SK-N-SH (cell line): ENCODE measurements around the gene SPACDR. TPM values are rescaled to one million over a fixed set of nuclear protein-coding genes. Genes with fewer than 3 reads are reported as not detected.

Source experiments
- CTCF ChIA-PET: fragments of 300-600, 350-600 bp; formaldehyde crosslinking; extraction: SDS; loops from one replicate; lab custom pipeline; 2021; lab: Yijun Ruan, JAX
- POLR2A ChIA-PET: fragments of 350-600 bp; sonication (Branson Sonifier 250); formaldehyde crosslinking; extraction: SDS; loops from one replicate; lab custom pipeline; 2020; ENCODE audit warnings: antibody characterized with exemption, inconsistent platforms; lab: Yijun Ruan, JAX
- DNase-seq: peaks from one replicate; pipeline ENCODE4 v3.0.0; 2012
- H2AFZ ChIP-seq: fragments of 200-600 bp; sonication (generic); 2 replicates; pipeline ENCODE4 v1.8.1; 2016; ENCODE audit warnings: antibody characterized with exemption, mild to moderate bottlenecking, low read depth
- H3F3A ChIP-seq: fragments of 200-600 bp; sonication (generic); replicated peaks from 2 replicates; pipeline ENCODE3; 2016; ENCODE audit warnings: antibody characterized with exemption, mild to moderate bottlenecking; ENCODE audit not compliant: insufficient read depth
- H3K27ac ChIP-seq, 2 experiments: fragments of 200-500 bp in 1 of 2; fragments of 200-600 bp in 1 of 2; sonication (Bioruptor generic) in 1 of 2; sonication (generic), shearing (Covaris generic) in 1 of 2; 2 replicates each; pipeline versions ENCODE4 v1.5.1 to v1.6.1; 2014 to 2016; ENCODE audit warnings: low read depth in 2 of 2, inconsistent platforms in 1 of 2, low read length in 1 of 2, mild to moderate bottlenecking in 1 of 2, mixed read lengths in 1 of 2
- H3K27me3 ChIP-seq: fragments of 200-600 bp; sonication (generic), shearing (Covaris generic); 2 replicates; pipeline ENCODE4 v1.6.1; 2016; ENCODE audit warnings: mixed run types; ENCODE audit not compliant: insufficient read depth
- H3K36me3 ChIP-seq, 2 experiments: fragments of 200-500 bp in 1 of 2; fragments of 200-600 bp in 1 of 2; sonication (Bioruptor generic) in 1 of 2; sonication (generic) in 1 of 2; replicated peaks in 1 of 2; 2 replicates each; pipeline versions ENCODE3 to v1.5.1; 2014 to 2016; ENCODE audit warnings: low read length in 1 of 2, mild to moderate bottlenecking in 1 of 2; ENCODE audit not compliant: insufficient read depth in 2 of 2, control insufficient read depth in 1 of 2
- H3K4me1 ChIP-seq, 2 experiments: fragments of 200-500 bp in 1 of 2; fragments of 200-600 bp in 1 of 2; sonication (Bioruptor generic) in 1 of 2; sonication (generic), shearing (Covaris generic) in 1 of 2; 2 replicates each; pipeline versions ENCODE4 v1.5.1 to v1.6.1; 2014 to 2016; ENCODE audit warnings: low read depth in 1 of 2, low read length in 1 of 2, mixed run types in 1 of 2; ENCODE audit not compliant: insufficient read depth in 2 of 2, control insufficient read depth in 1 of 2
- H3K4me2 ChIP-seq: fragments of 200-600 bp; sonication (generic), shearing (Covaris generic); 2 replicates; pipeline ENCODE4 v1.6.1; 2017; ENCODE audit warnings: mixed run types
- H3K4me3 ChIP-seq, 2 experiments: fragments of 200-500 bp in 1 of 2; fragments of 200-600 bp in 1 of 2; sonication (Bioruptor generic) in 1 of 2; sonication (generic), shearing (Covaris generic) in 1 of 2; 2 replicates each; pipeline versions ENCODE4 v1.5.1 to v1.8.1; 2014 to 2016; ENCODE audit warnings: low read depth in 2 of 2, inconsistent platforms in 1 of 2, low read length in 1 of 2, mild to moderate bottlenecking in 1 of 2, mixed read lengths in 1 of 2, moderate library complexity in 1 of 2
- H3K79me2 ChIP-seq: fragments of 200-600 bp; sonication (generic); 2 replicates; pipeline ENCODE4 v1.8.1; 2017; ENCODE audit warnings: mild to moderate bottlenecking; ENCODE audit not compliant: insufficient read depth
- H3K9ac ChIP-seq: fragments of 200-600 bp; sonication (generic); 2 replicates; pipeline ENCODE4 v1.6.1; 2017; ENCODE audit warnings: mixed run types
- H3K9me2 ChIP-seq: fragments of 200-600 bp; sonication (generic); 2 replicates; pipeline ENCODE4 v1.6.1; 2017; ENCODE audit warnings: mixed run types
- H3K9me3 ChIP-seq: fragments of 200-600 bp; sonication (generic); 2 replicates; pipeline ENCODE4 v1.6.1; 2017; ENCODE audit warnings: mixed run types, mild to moderate bottlenecking, moderate library complexity
- H4K20me1 ChIP-seq: fragments of 200-600 bp; sonication (generic); 2 replicates; pipeline ENCODE4 v1.6.1; 2017; ENCODE audit warnings: mild to moderate bottlenecking, mixed run types; ENCODE audit not compliant: insufficient read depth
- CHD2 ChIP-seq: fragments of 150-350 bp; IDR thresholded peaks from 2 replicates; pipeline ENCODE4 v1.6.1; 2018; ENCODE audit warnings: low read length; ENCODE audit not compliant: partially characterized antibody
- EZH2phosphoT487 ChIP-seq: fragments of 200-600 bp; sonication (generic); IDR thresholded peaks from 2 replicates; pipeline ENCODE4 v1.6.1; 2017; ENCODE audit warnings: low read depth, mixed run types, mild to moderate bottlenecking, antibody characterized with exemption, moderate library complexity, borderline replicate concordance
- FOXJ3 ChIP-seq: sonication (generic); formaldehyde crosslinking; IDR thresholded peaks from 2 replicates; pipeline ENCODE4 v1.5.1; 2020; ENCODE audit warnings: mild to moderate bottlenecking, missing genetic modification reagents
- FOXM1 ChIP-seq: IDR thresholded peaks from 2 replicates; pipeline ENCODE4 v1.4.0; 2012; ENCODE audit warnings: low read depth, mild to moderate bottlenecking
- RAD21 ChIP-seq: IDR thresholded peaks from 2 replicates; pipeline ENCODE4 v1.6.1; 2012; ENCODE audit warnings: mild to moderate bottlenecking, low read length
- RCOR1 ChIP-seq: fragments of 150-350 bp; IDR thresholded peaks from 2 replicates; pipeline ENCODE4 v1.6.1; 2017; ENCODE audit warnings: antibody characterized with exemption, low read length
- SIN3A ChIP-seq: IDR thresholded peaks from 2 replicates; pipeline ENCODE4 v1.6.1; 2012; ENCODE audit warnings: low read depth, mild to moderate bottlenecking, low read length, moderate library complexity, borderline replicate concordance
- SMC3 ChIP-seq: IDR thresholded peaks from 2 replicates; pipeline ENCODE4 v1.6.1; 2012; ENCODE audit warnings: low read depth, low read length, improper control_type of control experiment
- YY1 ChIP-seq: IDR thresholded peaks from 2 replicates; pipeline ENCODE4 v1.4.0; 2012; ENCODE audit warnings: low read depth, mild to moderate bottlenecking
- WGBS: methylation state at CpG from one replicate; pipeline ENCODE4 v1.1.6; 2017; ENCODE audit warnings: low lambda C conversion rate; 5-methylcytosine and 5-hydroxymethylcytosine counted together
- polyA plus RNA-seq, 3 experiments: library from polyadenylated mRNA; depleted of rRNA; stranded (reverse); fragments of >200 nt; gene quantifications; 2 replicates each; pipeline ENCODE4 v1.2.3, GENCODE V29; 2012
- TF ChIP-seq, protein P1 (sequence below): IDR thresholded peaks from 2 replicates; pipeline ENCODE4; 2012
- TF ChIP-seq, protein P2 (sequence below): fragments of 150-350 bp; IDR thresholded peaks from 2 replicates; pipeline ENCODE4 v1.6.1; 2016; ENCODE audit warnings: mild to moderate bottlenecking, low read depth, low read length
- TF ChIP-seq, protein P3 (sequence below): fragments of 200-600 bp; sonication (generic); IDR thresholded peaks from 2 replicates; pipeline ENCODE4 v1.6.1; 2017; ENCODE audit warnings: antibody characterized with exemption, mild to moderate bottlenecking, moderate library complexity
- TF ChIP-seq, protein P4 (sequence below): IDR thresholded peaks from 2 replicates; pipeline ENCODE4 v1.4.0; 2012; ENCODE audit warnings: low read depth, borderline replicate concordance
- TF ChIP-seq, protein P5 (sequence below): IDR thresholded peaks from 2 replicates; pipeline ENCODE4 v1.6.1; 2012; ENCODE audit warnings: mild to moderate bottlenecking, low read depth, low read length, moderate library complexity

The SPACDR gene
- polyA plus RNA-seq, 1 of the 3 experiments (the other 2 are of a cell fraction) = 1.5 TPM

DNA sequence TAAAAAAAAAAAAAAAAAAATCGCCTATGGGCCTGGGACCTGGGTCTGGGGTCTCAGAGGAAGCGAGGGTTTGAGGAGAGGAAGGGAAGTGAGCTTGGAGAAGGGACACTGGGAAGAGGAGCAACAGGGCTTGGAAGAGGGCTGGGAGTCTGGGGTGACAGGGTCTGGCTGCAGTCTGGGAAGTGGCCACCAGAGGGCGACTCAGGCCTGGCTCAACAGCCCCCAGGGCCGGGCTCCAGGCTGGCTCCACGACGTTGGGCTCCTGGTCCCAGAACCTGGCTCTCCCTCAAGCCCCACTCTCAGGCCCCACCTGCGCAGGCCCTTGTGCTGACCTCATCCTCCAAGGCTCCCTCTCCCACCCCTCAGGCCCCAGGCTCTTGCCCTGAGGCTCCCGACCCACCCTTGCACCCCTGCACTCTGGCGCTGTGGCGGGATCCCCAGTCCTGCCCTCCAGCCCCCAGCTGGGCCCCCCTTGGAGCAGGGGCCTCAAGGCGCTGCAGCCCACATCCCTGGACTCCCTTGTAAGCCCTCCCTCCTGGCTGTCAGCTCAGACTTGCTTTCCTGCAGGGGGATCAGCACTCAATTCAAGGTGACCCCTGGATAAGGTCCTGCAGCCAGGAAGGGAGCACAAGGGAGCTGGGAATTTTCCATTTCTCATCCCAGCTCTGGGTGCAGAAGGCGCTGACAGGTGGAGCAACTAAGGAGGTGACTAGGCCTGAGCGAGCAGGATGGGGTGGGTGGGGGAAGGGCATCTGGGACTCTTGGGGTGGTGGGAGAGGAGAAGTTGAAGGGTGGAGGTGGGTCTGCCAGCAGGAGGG lies 5.4 kb upstream of the SPACDR start (continued):
- TF ChIP-seq, protein P1, sequence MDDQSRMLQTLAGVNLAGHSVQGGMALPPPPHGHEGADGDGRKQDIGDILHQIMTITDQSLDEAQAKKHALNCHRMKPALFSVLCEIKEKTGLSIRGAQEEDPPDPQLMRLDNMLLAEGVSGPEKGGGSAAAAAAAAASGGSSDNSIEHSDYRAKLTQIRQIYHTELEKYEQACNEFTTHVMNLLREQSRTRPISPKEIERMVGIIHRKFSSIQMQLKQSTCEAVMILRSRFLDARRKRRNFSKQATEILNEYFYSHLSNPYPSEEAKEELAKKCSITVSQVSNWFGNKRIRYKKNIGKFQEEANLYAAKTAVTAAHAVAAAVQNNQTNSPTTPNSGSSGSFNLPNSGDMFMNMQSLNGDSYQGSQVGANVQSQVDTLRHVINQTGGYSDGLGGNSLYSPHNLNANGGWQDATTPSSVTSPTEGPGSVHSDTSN = no peak
- TF ChIP-seq, protein P2, sequence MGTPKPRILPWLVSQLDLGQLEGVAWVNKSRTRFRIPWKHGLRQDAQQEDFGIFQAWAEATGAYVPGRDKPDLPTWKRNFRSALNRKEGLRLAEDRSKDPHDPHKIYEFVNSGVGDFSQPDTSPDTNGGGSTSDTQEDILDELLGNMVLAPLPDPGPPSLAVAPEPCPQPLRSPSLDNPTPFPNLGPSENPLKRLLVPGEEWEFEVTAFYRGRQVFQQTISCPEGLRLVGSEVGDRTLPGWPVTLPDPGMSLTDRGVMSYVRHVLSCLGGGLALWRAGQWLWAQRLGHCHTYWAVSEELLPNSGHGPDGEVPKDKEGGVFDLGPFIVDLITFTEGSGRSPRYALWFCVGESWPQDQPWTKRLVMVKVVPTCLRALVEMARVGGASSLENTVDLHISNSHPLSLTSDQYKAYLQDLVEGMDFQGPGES = no peak
- TF ChIP-seq RCOR1 (peak; percentile 67), EZH2phosphoT487 (no peak), RAD21 (peak; percentile 97), YY1 (no peak), SMC3 (peak; percentile 96), FOXJ3 (CRISPR knock-in tag) (no peak)
- TF ChIP-seq, protein P3, sequence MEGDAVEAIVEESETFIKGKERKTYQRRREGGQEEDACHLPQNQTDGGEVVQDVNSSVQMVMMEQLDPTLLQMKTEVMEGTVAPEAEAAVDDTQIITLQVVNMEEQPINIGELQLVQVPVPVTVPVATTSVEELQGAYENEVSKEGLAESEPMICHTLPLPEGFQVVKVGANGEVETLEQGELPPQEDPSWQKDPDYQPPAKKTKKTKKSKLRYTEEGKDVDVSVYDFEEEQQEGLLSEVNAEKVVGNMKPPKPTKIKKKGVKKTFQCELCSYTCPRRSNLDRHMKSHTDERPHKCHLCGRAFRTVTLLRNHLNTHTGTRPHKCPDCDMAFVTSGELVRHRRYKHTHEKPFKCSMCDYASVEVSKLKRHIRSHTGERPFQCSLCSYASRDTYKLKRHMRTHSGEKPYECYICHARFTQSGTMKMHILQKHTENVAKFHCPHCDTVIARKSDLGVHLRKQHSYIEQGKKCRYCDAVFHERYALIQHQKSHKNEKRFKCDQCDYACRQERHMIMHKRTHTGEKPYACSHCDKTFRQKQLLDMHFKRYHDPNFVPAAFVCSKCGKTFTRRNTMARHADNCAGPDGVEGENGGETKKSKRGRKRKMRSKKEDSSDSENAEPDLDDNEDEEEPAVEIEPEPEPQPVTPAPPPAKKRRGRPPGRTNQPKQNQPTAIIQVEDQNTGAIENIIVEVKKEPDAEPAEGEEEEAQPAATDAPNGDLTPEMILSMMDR = peak; percentile 98
- TF ChIP-seq, all 33 proteins: peak for 6

DNA sequence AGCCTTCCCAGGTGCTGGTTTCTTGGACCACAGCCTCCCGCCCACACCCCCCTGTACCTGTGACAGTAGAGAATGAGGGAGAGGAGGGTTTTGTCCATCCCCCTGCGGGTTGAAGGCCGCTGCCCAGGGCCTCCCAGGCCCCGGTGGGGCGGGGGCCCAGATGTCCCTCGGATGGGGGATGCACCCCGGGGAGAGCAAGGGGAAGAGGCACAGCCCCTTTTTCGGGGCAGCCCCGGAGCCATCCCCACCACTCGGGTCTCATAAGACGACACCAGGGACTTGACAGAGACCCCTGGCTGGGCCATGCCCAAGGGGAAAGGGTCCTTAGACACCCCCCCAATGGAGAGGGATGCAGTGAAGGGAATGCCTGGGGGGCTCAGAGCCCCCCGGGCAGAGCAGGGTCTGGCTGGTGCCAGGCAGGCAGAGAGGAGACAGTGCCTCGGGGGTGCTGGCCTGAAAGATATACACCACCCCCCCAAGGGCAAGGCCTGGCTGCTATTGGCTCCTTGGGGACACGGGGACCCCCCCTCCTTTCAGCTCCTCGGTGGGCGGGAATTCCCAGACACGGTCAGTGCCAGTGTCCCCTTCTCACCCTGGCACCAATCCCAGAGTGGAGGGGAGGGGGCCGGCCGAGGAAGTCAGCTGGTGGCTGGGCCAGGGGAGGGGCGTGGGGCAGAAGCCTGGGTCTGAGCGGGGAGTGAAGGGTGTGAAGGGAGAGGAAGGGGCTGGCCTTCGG lies 3.7 kb upstream of the SPACDR start:
- 67% methylated on average over 20 of the region's 22 CpGs for WGBS
- Histone ChIP-seq H3K79me2 (no peaks in the 10 kb centered on the region), H3K4me3 (no peak overlapping the region)
- TF ChIP-seq, protein P4, sequence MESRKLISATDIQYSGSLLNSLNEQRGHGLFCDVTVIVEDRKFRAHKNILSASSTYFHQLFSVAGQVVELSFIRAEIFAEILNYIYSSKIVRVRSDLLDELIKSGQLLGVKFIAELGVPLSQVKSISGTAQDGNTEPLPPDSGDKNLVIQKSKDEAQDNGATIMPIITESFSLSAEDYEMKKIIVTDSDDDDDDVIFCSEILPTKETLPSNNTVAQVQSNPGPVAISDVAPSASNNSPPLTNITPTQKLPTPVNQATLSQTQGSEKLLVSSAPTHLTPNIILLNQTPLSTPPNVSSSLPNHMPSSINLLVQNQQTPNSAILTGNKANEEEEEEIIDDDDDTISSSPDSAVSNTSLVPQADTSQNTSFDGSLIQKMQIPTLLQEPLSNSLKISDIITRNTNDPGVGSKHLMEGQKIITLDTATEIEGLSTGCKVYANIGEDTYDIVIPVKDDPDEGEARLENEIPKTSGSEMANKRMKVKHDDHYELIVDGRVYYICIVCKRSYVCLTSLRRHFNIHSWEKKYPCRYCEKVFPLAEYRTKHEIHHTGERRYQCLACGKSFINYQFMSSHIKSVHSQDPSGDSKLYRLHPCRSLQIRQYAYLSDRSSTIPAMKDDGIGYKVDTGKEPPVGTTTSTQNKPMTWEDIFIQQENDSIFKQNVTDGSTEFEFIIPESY = no peak
- TF ChIP-seq FOXM1 = no peak
- TF ChIP-seq, protein P5, sequence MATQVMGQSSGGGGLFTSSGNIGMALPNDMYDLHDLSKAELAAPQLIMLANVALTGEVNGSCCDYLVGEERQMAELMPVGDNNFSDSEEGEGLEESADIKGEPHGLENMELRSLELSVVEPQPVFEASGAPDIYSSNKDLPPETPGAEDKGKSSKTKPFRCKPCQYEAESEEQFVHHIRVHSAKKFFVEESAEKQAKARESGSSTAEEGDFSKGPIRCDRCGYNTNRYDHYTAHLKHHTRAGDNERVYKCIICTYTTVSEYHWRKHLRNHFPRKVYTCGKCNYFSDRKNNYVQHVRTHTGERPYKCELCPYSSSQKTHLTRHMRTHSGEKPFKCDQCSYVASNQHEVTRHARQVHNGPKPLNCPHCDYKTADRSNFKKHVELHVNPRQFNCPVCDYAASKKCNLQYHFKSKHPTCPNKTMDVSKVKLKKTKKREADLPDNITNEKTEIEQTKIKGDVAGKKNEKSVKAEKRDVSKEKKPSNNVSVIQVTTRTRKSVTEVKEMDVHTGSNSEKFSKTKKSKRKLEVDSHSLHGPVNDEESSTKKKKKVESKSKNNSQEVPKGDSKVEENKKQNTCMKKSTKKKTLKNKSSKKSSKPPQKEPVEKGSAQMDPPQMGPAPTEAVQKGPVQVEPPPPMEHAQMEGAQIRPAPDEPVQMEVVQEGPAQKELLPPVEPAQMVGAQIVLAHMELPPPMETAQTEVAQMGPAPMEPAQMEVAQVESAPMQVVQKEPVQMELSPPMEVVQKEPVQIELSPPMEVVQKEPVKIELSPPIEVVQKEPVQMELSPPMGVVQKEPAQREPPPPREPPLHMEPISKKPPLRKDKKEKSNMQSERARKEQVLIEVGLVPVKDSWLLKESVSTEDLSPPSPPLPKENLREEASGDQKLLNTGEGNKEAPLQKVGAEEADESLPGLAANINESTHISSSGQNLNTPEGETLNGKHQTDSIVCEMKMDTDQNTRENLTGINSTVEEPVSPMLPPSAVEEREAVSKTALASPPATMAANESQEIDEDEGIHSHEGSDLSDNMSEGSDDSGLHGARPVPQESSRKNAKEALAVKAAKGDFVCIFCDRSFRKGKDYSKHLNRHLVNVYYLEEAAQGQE = no peak
- peak; percentile 22 for TF ChIP-seq CHD2
- no peak for TF ChIP-seq SIN3A
- TF ChIP-seq, all 33 proteins: peak for 1
- peaks cover 16% of the 10 kb centered on the region for H3F3A ChIP-seq
- no peak overlapping the region; a peak in 1 of 4 replicates for H3K27ac ChIP-seq
- H2AFZ ChIP-seq = no peak overlapping the region
- H3K27me3 ChIP-seq = no peaks in the 10 kb centered on the region
- H3K4me2 ChIP-seq = no peak overlapping the region
- H3K36me3 ChIP-seq = peaks cover 0 to 4% of the 10 kb centered on the region in 2 experiments
- no peaks in the 10 kb centered on the region for H4K20me1 ChIP-seq
- H3K9me2 ChIP-seq = no peaks in the 10 kb centered on the region
- H3K4me1 ChIP-seq = peaks cover 3 to 15% of the 10 kb centered on the region in 2 experiments; a peak in 3 of 4 replicates
- POLR2A ChIA-PET = interaction anchor here (2.6 kb wide), 1 partner anchor 11 kb away, joined by 10 read pairs; the partner anchor contains the start of gene TSC22D4
- CTCF ChIA-PET = interaction anchor here (1.0 to 11.9 kb wide), 17 partner anchors 7 to 258 kb away, joined by 3 to 398 read pairs (median 12); partner anchors contain the start of genes AGFG2, NYAP1 and TSC22D4
- H3K9me3 ChIP-seq = no peaks in the 10 kb centered on the region
- DNase-seq = peak; percentile 82
- no peak overlapping the region for H3K9ac ChIP-seq
